IPS-11a (cell line): ENCODE results near the gene SEPHS2.

Experiments
- H3K4me3 ChIP-seq: one replicate; pipeline ENCODE4 v1.5.1; 2013; ENCODE audit warnings: low read depth, low read length, control low read depth

The SEPHS2 gene

DNA sequence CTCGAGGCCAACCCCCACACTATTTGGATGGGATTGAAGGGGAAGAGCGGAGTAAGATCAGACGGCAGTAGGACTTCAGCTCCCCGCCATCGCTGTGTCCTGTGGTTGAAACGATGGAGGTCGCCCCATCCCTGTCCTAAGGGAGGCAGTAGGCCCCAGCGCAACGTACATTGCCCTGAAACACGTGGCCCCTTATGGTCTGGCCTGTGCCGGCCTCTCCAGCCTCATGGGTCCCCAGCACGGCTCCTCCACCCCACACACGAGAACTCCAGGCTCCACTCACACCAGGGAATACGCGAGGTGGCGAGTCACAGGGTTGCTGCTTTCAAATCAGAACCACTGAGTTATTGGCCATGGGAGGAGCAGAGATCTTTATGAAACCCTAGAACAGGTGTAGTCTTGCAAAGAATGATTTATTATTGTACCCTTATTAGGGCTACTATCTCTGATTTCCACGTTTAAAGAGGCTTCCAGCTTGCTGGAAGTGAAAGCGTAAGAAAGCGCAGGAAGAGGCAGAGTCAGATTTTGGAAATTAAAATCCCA, 15.2 kb downstream of the SEPHS2 start:
- H3K4me3 ChIP-seq, result no peak overlapping the region

DNA sequence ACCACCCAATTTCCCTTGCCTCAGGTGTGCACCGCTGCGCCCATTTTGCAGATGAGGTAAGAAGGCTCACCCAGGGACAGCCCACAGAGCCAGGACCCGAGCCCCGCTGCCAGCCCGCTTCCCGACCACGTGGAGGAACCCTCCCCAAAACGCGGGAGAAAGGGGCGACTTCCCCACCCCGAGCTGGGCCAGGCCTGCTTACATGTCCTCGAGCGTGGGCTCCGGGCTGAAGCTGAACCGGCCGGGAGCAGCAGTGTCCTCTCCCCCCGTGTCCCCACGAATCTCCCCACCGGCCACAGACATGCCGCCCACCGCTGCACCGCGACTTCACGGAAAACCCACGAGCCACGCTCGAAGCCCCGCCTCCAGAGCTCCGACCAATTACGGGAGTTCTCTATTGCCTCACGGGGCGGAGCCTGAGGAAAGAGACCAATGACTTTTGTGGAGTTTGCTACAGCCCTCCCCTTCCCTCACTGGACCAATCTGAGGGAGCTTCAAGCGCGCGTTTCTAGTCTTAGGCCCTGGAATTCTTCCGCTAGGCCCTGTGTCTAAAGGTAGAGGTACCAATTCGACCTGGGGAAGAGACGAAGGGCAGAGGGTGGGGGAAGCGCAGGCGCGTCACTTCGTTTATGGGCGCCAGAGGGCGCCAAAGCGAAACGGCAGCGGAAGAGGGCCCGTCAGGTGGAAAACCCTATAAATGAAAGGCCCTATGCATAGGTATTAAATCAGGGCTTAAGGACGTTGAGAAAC, 15.8 kb downstream of the SEPHS2 start, which contains the start of gene DCTPP1:
Gene DCTPP1, minus strand, starts transcription at position 353 of the 750 bp plus-strand sequence. Its CDS starts 50 bp downstream, at position 303.
- peak within 1 kb of the TSS; percentile 69 for H3K4me3 ChIP-seq

DNA sequence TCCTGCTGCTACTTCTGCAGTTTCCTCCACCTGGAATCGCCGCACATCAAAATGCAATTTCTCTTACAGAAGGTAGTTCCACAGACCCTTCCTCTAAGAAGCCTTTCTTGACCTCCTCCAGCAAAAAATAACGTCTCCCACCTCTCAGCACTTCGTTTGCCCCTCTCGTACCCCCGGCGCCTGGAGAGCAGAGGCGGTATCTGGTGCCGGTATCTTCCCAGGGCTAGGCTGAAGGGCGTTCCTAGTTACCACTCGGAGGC, 16.3 kb downstream of the SEPHS2 start:
- peak overlapping the region; percentile 69 for H3K4me3 ChIP-seq

DNA sequence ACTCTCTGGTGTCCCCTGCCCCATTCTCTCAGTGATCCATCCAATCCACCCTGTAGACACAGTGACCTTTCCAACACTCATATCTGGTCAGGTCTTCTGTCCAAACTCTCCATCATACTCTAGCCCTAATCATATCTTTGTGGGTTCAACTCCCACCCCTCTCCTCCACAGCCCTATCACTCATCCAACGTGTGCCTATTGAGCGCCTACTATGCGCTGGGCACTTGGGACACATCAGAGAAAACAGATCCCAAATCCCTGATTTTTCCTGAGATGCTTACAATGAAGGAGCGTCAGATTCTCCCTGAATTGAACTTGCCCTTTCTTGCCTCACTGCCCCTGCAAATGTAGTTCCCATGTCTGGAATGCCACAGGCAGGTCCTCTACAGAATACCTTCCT, 17.6 kb downstream of the SEPHS2 start:
- H3K4me3 ChIP-seq, result no peak overlapping the region

DNA sequence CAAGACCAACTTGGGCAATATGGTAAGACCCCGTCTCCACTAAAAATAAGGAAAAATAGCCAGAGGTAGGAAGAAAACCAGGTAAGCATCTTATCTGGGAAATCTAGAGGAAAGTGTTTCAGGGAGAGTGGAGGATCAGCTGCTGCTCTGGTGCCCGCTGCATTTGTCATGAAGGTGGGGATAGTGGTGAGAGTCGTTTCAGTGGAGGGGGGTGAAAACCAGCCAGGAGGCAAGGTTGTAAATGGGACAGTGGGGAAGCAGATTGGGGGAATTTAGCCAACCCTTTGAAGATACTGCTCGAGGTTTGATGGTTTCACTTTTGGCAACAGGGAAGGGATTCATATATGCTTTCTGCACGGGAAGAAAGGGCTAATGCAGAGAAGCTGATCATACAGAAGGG, 24.7 kb downstream of the SEPHS2 start:
- no peak overlapping the region for H3K4me3 ChIP-seq

DNA sequence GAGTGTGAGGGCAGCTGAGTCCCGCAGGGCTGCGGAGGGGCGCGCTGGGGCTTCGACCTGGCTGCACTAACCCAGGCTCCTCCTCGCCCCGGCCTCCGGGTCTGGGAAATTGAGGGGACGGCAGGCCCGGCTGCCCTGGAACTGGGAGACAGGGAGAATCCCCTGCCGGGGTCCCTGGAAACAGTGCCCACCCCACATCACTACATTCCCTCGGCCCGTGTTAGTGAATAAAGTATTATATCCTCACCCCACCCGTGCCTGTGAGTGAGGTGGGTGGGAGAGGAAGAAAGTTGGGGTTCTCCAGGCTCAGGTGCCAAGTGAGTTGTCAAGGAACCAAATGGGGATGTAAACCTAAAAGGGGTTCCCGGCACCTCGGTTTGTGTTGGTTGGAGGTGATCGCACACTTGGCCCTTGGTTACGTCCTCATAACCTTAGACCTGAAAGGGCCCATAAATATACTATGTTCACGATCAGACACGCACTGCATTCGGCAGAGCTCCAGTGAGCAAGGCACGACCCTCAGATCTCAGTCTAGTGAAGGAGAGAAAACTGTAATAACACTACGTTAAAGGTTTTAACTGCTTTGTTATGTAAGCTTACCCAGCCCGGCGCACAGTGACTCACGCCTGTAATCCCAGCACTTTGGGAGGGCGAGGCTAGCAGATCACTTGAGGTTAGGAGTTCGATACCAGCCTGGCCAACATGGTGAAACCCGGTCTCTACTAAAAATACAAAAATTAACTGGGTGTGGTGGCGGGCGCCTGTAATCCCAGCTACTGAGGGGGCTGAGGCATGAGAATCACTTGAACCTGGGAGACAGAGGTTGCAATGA, 27.1 kb downstream of the SEPHS2 start:
- H3K4me3 ChIP-seq, result peak overlapping the region; percentile 24

- H3K4me3 ChIP-seq, result peak overlapping the region; percentile 45
These were observed 27.9 kb downstream of the SEPHS2 start for GRCh38 chr16:30417529-30418349.

DNA sequence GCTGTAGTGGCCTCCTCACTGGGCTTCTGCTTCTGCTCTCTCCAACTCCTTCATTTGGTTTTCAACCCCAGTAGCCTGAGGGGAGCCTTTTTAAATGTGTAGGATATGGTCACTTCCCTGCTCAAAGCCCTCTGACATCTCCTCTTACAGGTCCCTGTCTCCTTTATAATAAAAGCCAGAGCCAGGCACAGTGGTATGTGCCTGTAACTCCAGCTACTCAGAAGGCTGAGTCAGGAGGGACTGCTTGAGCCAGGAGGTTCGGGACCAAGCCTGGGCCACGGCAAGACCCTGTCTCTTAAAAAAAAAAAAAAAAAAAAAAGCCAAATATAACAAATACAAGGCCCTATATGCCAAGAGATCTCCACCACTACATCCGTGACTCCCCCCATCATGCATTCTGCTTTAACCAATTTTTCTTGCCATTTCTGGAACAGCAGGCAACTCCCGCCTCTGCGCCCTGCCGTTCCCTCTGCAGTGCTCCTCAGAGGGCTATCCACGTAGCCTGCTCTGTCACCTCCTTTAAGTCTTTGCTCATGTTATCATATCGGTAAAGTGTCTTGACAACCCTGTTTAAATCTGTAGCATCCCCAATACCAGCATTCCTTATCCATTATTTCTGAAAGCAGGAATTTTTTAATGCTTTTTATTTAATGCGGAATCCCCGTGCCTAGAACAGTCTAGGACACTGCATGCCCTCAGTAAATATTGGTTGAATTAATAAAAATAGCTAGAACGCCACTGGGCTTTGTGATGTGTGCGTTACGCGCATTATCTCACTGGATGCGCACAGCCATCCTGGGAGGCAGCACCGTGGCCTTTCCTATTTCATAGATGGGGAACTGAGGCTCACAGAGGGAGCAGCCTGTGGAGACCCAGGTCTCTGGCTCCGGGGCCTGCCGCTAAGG, 28.8 kb downstream of the SEPHS2 start:
- peak overlapping the region; percentile 45 for H3K4me3 ChIP-seq

DNA sequence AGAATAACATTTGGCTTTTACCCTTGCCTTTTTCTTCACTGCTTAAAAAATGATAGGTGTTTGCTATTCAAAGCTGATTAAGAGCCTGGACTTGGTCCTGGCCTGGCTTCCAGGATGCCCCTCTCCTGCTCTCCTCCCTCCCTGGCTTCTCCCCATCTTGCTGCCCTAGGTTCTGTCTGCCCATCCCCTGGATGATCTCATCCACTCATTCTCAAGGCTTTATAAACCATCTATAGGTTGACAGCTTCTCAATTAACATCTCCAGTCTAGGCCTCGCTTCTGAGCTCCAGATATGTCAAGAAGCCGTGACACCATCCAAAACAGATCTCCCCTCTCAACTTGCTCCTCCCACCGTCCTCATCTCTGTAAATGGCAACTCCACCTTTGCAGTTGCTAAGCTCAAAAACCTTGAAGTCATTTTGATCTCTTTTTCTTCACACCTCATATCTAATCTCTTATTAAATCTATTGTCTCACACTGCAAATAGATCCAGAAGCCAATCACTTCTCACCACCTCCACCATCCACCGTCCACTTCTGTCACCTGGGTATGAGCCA, 29.5 kb downstream of the SEPHS2 start:
- H3K4me3 ChIP-seq, result no peak overlapping the region

GRCh38 chr16:30414159-30414558, 31.5 kb downstream of the SEPHS2 start:
- no peak overlapping the region for H3K4me3 ChIP-seq

DNA sequence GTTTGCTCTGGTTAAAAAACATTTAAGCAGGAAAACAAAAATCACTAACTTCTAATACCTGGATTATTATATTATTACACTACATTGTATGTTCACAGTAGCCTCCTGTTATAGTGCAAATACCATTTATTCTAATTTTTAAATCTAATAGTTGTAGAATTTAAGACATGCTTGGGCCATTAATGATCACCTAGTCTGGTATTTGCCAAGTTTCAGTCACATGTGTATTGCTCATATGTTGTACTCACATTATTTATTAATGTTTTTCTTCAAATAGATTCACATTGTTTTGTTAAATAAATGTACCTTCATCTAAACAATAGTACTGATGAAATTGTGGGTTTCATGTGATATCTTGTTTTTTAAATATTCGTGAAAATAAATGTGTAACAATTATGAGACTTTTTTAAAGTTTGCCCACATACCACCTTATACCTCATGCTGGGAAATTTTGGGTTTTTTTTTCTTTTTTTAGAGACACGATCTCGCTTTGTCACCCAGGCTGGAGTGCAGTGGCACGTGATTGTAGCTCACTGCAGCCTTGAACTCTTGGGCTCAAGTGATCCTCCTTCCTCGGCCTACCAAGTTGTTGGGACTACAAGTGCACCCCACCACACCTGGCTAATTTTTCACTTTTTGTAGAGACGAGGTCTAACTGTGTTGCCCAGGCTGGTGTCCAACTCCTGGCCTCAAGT, 32.4 kb downstream of the SEPHS2 start:
- H3K4me3 ChIP-seq, result no peak overlapping the region

- H3K4me3 ChIP-seq, result no peak overlapping the region
These were observed 36.3 kb downstream of the SEPHS2 start for GRCh38 chr16:30409125-30410060.

DNA sequence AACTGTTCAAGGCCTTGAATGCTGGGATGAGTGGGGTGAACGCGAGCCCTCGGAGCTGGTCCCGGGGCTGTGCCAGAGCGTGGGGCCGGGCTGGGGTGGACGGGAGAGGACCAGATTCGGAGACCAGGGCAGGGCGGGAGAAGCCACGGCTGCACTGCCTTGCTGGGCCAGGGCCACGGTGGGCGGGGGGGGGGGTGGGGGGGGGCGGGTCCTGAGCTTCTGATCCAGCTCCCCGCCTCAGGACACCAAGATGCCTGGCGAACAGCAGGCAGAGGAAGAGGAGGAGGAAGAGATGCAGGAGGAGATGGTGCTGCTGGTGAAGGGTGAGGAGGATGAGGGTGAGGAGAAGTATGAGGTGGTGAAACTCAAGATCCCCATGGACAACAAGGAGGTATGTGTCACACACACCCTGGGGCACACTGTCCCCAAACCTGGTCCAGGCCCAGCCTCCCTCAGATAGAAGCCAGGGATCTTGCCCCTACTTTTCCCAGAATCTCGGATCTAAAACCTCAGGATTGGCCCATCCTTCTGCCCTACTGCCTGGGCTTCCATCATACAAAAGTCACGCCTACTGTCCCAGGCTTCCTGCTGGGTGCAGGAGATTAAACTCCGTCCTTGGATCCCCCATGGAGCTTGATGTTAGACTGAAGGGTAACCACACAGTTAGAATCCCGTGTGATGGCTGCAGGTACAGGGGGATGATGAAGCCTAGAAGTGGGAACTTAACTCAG, 37.7 kb downstream of the SEPHS2 start:
- H3K4me3 ChIP-seq, result peak overlapping the region; percentile 66

DNA sequence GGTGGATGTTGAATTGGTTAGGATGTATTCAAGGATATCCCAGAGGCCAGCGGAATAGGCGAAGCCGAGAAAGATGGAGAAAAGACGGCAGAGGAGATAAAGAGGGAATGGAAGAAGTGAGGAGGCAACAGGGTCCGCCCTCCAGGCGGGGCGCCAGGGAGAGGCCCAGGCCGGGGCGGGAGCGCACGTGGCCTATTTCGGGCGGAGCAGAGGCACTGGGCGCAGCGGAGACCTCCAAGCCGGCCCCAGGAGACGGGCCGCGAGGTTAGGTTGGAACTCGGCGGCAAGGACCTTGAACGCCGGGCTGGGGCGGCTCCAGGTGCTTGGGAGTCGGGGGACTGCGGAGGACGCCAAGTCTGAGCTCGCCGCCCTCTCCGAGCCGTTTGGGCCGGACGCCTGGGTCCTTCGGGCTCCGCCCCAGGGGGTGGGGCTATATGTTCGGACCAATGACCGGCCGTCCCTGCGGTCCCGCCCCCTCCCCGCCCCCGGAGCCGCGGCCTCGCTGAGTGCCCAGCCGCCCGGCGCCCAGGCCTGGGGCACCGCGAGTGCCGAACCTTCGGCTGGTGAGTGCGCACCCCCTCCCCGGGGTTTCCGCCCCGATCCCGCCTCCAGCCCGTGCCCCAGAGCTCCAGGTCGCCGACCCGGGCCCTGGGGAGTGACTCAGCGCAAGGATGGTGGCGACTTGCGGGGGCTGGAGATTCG, 38.4 kb downstream of the SEPHS2 start, which contains the start of gene ZNF771:
Gene ZNF771, plus strand, starts transcription at position 505 of the 702 bp plus-strand sequence. CDS start 448 bp downstream, outside the sequence.
- peak within 1 kb of the TSS; percentile 66 for H3K4me3 ChIP-seq

DNA sequence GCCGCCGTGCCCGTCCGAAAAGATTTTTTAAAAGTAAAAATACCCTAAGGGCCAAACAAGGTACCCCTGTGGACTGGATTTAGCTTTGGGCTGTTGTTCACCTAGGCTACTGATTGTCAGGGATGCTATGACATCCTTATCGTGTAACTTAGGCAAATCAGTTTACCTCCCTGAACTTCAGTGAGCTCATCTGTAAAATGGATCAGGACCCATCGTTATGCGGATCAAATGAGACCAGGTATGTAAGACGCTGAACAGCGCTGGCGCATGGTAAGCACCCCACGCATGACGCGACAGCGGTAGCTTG, 38.9 kb downstream of the SEPHS2 start:
- H3K4me3 ChIP-seq, result peak overlapping the region; percentile 66

- H3K4me3 ChIP-seq, result no peak overlapping the region
These were observed 43.8 kb downstream of the SEPHS2 start for GRCh38 chr16:30401768-30402425.
